Measurements from ENCODE around the gene HTR2A. TPM values are rescaled to one million over a fixed set of nuclear protein-coding genes. Genes with fewer than 3 reads are reported as not detected.

Gene HTR2A
- polyA plus RNA-seq, 1 donor from 2014 or later, result 0.20 TPM

GRCh38 chr13:46858163-46858562 lies 38.7 kb downstream of the HTR2A start:
- Histone ChIP-seq H3F3A (ENCODE audit: insufficient read depth, low read length, poor library complexity, severe bottlenecking) (no peaks in the 10 kb centered on the region), H3K27ac (ENCODE audit: low read length) (no peak overlapping the region), H3K4me2 (ENCODE audit: low read length) (no peak overlapping the region), H3K79me2 (replicated peaks; ENCODE audit: insufficient read depth, low read length) (no peaks in the 10 kb centered on the region), H2AFZ (ENCODE audit: low read depth, low read length) (no peak overlapping the region), H3K36me3 (ENCODE audit: insufficient read depth, low read length) (no peaks in the 10 kb centered on the region), H3K9me2 (ENCODE audit: insufficient read depth, low read length) (no peaks in the 10 kb centered on the region), H3K9ac (ENCODE audit: low read length) (no peak overlapping the region), H3K4me3 (ENCODE audit: low read length) (no peak overlapping the region), H3K27me3 (ENCODE audit: insufficient read depth, low read depth, low read length) (no peaks in the 10 kb centered on the region), H4K20me1 (ENCODE audit: insufficient read depth) (no peaks in the 10 kb centered on the region), H3K9me3 (ENCODE audit: low read length) (no peaks in the 10 kb centered on the region)
- no peak for TF ChIP-seq POLR2AphosphoS5 (IDR thresholded peaks at IDR 0.05)
- TF ChIP-seq TAF1 (IDR thresholded peaks at IDR 0.05; ENCODE audit: low read depth), result no peak
- TF ChIP-seq MXI1 (conservative IDR thresholded peaks at IDR 0.05; ENCODE audit: poor library complexity, severe bottlenecking), result no peak
- TF ChIP-seq RAD21 (conservative IDR thresholded peaks at IDR 0.05), result no peak
- no peak for TF ChIP-seq EZH2 (IDR thresholded peaks at IDR 0.05; ENCODE audit: borderline replicate concordance, insufficient read depth, low read length, poor library complexity, severe bottlenecking)
- TF ChIP-seq, protein P1, sequence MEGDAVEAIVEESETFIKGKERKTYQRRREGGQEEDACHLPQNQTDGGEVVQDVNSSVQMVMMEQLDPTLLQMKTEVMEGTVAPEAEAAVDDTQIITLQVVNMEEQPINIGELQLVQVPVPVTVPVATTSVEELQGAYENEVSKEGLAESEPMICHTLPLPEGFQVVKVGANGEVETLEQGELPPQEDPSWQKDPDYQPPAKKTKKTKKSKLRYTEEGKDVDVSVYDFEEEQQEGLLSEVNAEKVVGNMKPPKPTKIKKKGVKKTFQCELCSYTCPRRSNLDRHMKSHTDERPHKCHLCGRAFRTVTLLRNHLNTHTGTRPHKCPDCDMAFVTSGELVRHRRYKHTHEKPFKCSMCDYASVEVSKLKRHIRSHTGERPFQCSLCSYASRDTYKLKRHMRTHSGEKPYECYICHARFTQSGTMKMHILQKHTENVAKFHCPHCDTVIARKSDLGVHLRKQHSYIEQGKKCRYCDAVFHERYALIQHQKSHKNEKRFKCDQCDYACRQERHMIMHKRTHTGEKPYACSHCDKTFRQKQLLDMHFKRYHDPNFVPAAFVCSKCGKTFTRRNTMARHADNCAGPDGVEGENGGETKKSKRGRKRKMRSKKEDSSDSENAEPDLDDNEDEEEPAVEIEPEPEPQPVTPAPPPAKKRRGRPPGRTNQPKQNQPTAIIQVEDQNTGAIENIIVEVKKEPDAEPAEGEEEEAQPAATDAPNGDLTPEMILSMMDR (IDR thresholded peaks at IDR 0.05; ENCODE audit: poor library complexity, severe bottlenecking), result no peak
- TF ChIP-seq, protein P2, sequence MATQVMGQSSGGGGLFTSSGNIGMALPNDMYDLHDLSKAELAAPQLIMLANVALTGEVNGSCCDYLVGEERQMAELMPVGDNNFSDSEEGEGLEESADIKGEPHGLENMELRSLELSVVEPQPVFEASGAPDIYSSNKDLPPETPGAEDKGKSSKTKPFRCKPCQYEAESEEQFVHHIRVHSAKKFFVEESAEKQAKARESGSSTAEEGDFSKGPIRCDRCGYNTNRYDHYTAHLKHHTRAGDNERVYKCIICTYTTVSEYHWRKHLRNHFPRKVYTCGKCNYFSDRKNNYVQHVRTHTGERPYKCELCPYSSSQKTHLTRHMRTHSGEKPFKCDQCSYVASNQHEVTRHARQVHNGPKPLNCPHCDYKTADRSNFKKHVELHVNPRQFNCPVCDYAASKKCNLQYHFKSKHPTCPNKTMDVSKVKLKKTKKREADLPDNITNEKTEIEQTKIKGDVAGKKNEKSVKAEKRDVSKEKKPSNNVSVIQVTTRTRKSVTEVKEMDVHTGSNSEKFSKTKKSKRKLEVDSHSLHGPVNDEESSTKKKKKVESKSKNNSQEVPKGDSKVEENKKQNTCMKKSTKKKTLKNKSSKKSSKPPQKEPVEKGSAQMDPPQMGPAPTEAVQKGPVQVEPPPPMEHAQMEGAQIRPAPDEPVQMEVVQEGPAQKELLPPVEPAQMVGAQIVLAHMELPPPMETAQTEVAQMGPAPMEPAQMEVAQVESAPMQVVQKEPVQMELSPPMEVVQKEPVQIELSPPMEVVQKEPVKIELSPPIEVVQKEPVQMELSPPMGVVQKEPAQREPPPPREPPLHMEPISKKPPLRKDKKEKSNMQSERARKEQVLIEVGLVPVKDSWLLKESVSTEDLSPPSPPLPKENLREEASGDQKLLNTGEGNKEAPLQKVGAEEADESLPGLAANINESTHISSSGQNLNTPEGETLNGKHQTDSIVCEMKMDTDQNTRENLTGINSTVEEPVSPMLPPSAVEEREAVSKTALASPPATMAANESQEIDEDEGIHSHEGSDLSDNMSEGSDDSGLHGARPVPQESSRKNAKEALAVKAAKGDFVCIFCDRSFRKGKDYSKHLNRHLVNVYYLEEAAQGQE (IDR thresholded peaks at IDR 0.05; ENCODE audit: borderline replicate concordance), result no peak
- TF ChIP-seq SMC3 (conservative IDR thresholded peaks at IDR 0.05; ENCODE audit: poor library complexity), result no peak
- TF ChIP-seq EP300 (conservative IDR thresholded peaks at IDR 0.05; ENCODE audit: poor library complexity, severe bottlenecking), result no peak

GRCh38 chr13:46855664-46856063 lies 41.2 kb downstream of the HTR2A start:
- H3K79me2 ChIP-seq (replicated peaks; ENCODE audit: insufficient read depth, low read length), result no peaks in the 10 kb centered on the region
- H3K27ac ChIP-seq (ENCODE audit: low read length), result no peak overlapping the region
- H3K4me2 ChIP-seq (ENCODE audit: low read length), result no peak overlapping the region
- H3K36me3 ChIP-seq (ENCODE audit: insufficient read depth, low read length), result no peaks in the 10 kb centered on the region
- H3K9ac ChIP-seq (ENCODE audit: low read length), result no peak overlapping the region
- no peaks in the 10 kb centered on the region for H3K9me3 ChIP-seq (ENCODE audit: low read length)
- H3K27me3 ChIP-seq (ENCODE audit: insufficient read depth, low read depth, low read length), result no peaks in the 10 kb centered on the region
- no peak overlapping the region for H2AFZ ChIP-seq (ENCODE audit: low read depth, low read length)
- H3K4me3 ChIP-seq (ENCODE audit: low read length), result no peak overlapping the region
- no peaks in the 10 kb centered on the region for H3F3A ChIP-seq (ENCODE audit: insufficient read depth, low read length, poor library complexity, severe bottlenecking)
- H3K9me2 ChIP-seq (ENCODE audit: insufficient read depth, low read length), result no peaks in the 10 kb centered on the region
- TF ChIP-seq POLR2AphosphoS5 (IDR thresholded peaks at IDR 0.05), result no peak
- TF ChIP-seq, protein P2 (IDR thresholded peaks at IDR 0.05; ENCODE audit: borderline replicate concordance), result no peak
- TF ChIP-seq EP300 (conservative IDR thresholded peaks at IDR 0.05; ENCODE audit: poor library complexity, severe bottlenecking), result no peak
- no peak for TF ChIP-seq RAD21 (conservative IDR thresholded peaks at IDR 0.05)
- no peak for TF ChIP-seq SMC3 (conservative IDR thresholded peaks at IDR 0.05; ENCODE audit: poor library complexity)
- TF ChIP-seq TAF1 (IDR thresholded peaks at IDR 0.05; ENCODE audit: low read depth), result no peak
- TF ChIP-seq MXI1 (conservative IDR thresholded peaks at IDR 0.05; ENCODE audit: poor library complexity, severe bottlenecking), result no peak
- TF ChIP-seq, protein P1 (IDR thresholded peaks at IDR 0.05; ENCODE audit: poor library complexity, severe bottlenecking), result no peak
- TF ChIP-seq EZH2 (IDR thresholded peaks at IDR 0.05; ENCODE audit: borderline replicate concordance, insufficient read depth, low read length, poor library complexity, severe bottlenecking), result no peak
- H4K20me1 ChIP-seq (ENCODE audit: insufficient read depth), result no peaks in the 10 kb centered on the region
